ENCODE measurements around the gene GBE1.
A peak's percentile ranks its signal among the peaks of the same experiment; 100 is the strongest.
"Not testable (repeated sequence)": the region's sequence is repeated elsewhere in the genome, so short reads cannot be mapped to it uniquely, and the experiment has no call there.

The GBE1 gene

DNA sequence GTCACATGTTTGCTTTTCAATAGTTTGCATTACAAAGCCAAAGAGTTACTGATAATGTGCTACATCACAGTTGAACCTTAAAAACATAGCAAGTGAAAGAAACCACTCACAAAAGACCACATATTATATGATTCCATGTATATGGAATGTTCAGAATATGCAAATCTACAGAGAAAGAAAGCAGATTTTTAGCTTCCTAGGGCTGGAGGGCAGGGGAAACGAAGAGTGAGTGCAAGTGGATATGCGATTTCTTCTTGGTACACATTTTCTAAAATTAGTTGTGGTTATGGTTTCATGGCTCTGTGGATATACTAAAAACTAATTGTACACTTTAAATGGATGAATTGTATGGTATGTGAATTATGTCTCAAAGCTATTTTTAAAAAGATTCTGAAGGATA is 4.0 kb upstream of the GBE1 start:
- no peak overlapping the region for H3K27ac ChIP-seq (ENCODE audit: insufficient read depth in 1 of 2, low read depth in 1 of 2, low read length in 2 of 2, poor library complexity in 1 of 2, severe bottlenecking in 2 of 2)
- peaks cover 4 to 22% (median 18%) of the 10 kb centered on the region in 4 experiments for H3K4me1 ChIP-seq (ENCODE audit: control extremely low read depth in 1 of 4, control insufficient read depth in 4 of 4, insufficient read depth in 4 of 4, low read length in 3 of 4)
- DNase-seq: no peak
- no peak overlapping the region for H3K4me3 ChIP-seq (ENCODE audit: control insufficient read depth in 1 of 7, extremely low read depth in 1 of 7, insufficient read depth in 4 of 7, low read depth in 2 of 7, low read length in 6 of 7)
- no peaks in the 10 kb centered on the region for H3K9me3 ChIP-seq (ENCODE audit: control extremely low read depth in 1 of 5, control insufficient read depth in 4 of 5, insufficient read depth in 2 of 5, low read depth in 1 of 5, low read length in 4 of 5)
- CTCF ChIA-PET: interaction anchor here (1.0 kb wide), 1 partner anchor 19 kb away, joined by 3 read pairs; no protein-coding TSS in a partner anchor
- H3K27me3 ChIP-seq (replicated peaks in 2 of 5; ENCODE audit: control insufficient read depth in 4 of 5, insufficient read depth in 5 of 5, low read length in 4 of 5): no peaks in the 10 kb centered on the region
- POLR2A ChIA-PET: no interaction called here
- H3K36me3 ChIP-seq (ENCODE audit: control insufficient read depth in 4 of 4, insufficient read depth in 4 of 4, low read length in 3 of 4): no peaks in the 10 kb centered on the region
- WGBS (ENCODE audit: insufficient coverage): 94% methylated on average over 2 of the region's 2 CpGs

DNA sequence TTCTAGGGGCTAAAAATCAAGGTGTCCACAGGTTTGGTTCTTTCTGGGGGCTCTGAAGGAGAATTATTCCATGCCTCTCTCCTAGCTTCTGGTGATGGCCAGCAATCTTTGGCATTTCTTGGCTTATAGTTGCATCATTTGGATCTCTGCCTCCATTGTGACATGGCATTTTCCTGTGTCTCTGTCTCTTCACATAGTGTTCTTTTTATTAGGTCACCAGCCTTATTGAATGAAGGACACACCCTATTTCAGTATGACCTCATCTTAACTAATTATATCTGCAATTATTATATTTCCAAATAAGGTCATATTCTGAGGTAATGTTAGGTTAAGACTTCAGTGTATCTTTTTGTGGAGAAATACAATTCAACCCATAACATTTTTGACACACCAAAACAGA is 3.2 kb upstream of the GBE1 start:
- H3K4me1 ChIP-seq (ENCODE audit: control extremely low read depth in 1 of 4, control insufficient read depth in 4 of 4, insufficient read depth in 4 of 4, low read length in 3 of 4): peaks cover 9 to 30% (median 24%) of the 10 kb centered on the region in 4 experiments
- CTCF ChIA-PET: interaction anchor here (1.0 kb wide), 1 partner anchor 18 kb away, joined by 3 read pairs; no protein-coding TSS in a partner anchor

DNA sequence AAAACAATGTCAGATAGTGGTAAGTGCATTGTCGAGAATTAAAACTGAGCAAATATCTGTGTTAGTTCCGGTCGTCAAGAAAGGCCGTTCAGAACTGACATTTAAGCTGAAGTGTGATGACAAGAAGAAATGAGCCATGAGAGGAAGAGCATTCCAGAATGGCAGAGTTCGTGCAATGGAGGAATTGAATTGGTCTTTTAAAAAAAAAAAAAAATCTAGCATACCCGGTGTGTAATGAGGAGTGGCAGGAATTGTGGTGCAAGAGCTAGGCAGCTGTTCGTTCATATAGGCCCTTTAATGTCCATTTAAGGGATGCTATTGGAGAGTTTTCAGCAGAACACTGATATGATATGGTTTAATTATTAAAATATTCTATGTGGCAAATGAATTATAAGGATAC is 2.6 kb upstream of the GBE1 start:
- peaks cover 9 to 32% (median 27%) of the 10 kb centered on the region in 4 experiments for H3K4me1 ChIP-seq (ENCODE audit: control extremely low read depth in 1 of 4, control insufficient read depth in 4 of 4, insufficient read depth in 4 of 4, low read length in 3 of 4)
- no peaks in the 10 kb centered on the region for H3K27me3 ChIP-seq (replicated peaks in 2 of 5; ENCODE audit: control insufficient read depth in 4 of 5, insufficient read depth in 5 of 5, low read length in 4 of 5)
- DNase-seq: no peak
- peaks cover 0 to 3% (median under 1%) of the 10 kb centered on the region in 4 experiments for H3K36me3 ChIP-seq (ENCODE audit: control insufficient read depth in 4 of 4, insufficient read depth in 4 of 4, low read length in 3 of 4)
- ChIA-PET POLR2A (interaction anchor here (0.6 kb wide), 1 partner anchor 25 kb away, joined by 3 read pairs; no protein-coding TSS in a partner anchor), CTCF (no interaction called here)
- H3K27ac ChIP-seq (ENCODE audit: insufficient read depth in 1 of 2, low read depth in 1 of 2, low read length in 2 of 2, poor library complexity in 1 of 2, severe bottlenecking in 2 of 2): no peak overlapping the region
- H3K9me3 ChIP-seq (ENCODE audit: control extremely low read depth in 1 of 5, control insufficient read depth in 4 of 5, insufficient read depth in 2 of 5, low read depth in 1 of 5, low read length in 4 of 5): peaks cover 0 to 1% (median 0%) of the 10 kb centered on the region in 5 experiments
- H3K4me3 ChIP-seq (ENCODE audit: control insufficient read depth in 1 of 7, extremely low read depth in 1 of 7, insufficient read depth in 4 of 7, low read depth in 2 of 7, low read length in 6 of 7): no peak overlapping the region
- WGBS (ENCODE audit: insufficient coverage): 100% methylated on average over 4 of the region's 7 CpGs

More for the DNA sequence above, 3.2 kb upstream of the GBE1 start:
- no peak for DNase-seq
- Histone ChIP-seq H3K4me3 (ENCODE audit: control insufficient read depth in 1 of 7, extremely low read depth in 1 of 7, insufficient read depth in 4 of 7, low read depth in 2 of 7, low read length in 6 of 7) (no peak overlapping the region), H3K36me3 (ENCODE audit: control insufficient read depth in 4 of 4, insufficient read depth in 4 of 4, low read length in 3 of 4) (no peaks in the 10 kb centered on the region), H3K27ac (ENCODE audit: insufficient read depth in 1 of 2, low read depth in 1 of 2, low read length in 2 of 2, poor library complexity in 1 of 2, severe bottlenecking in 2 of 2) (no peak overlapping the region), H3K27me3 (replicated peaks in 2 of 5; ENCODE audit: control insufficient read depth in 4 of 5, insufficient read depth in 5 of 5, low read length in 4 of 5) (no peaks in the 10 kb centered on the region), H3K9me3 (ENCODE audit: control extremely low read depth in 1 of 5, control insufficient read depth in 4 of 5, insufficient read depth in 2 of 5, low read depth in 1 of 5, low read length in 4 of 5) (no peaks in the 10 kb centered on the region)
- POLR2A ChIA-PET: interaction anchor here (0.6 kb wide), 1 partner anchor 25 kb away, joined by 3 read pairs; no protein-coding TSS in a partner anchor

DNA sequence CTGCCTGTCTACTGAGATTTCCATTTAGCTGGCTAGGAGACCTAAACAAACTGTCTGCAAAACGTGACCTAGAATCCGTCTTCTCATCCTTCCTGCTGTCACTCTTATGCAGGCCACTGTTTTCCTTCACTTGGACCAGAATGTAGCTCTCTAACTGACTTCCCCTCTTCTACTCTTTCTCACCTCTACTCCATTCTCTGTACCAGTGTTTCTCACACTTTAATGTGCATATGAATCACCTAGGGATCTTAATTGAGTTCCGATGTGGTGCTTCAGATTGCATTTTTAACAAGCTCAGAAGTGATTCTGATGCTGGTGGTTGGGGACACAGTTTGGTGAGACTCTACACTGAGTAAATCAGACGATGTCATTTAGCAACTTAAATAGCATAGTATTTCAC is 1.6 kb upstream of the GBE1 start:
- H3K27ac ChIP-seq (ENCODE audit: insufficient read depth in 1 of 2, low read depth in 1 of 2, low read length in 2 of 2, poor library complexity in 1 of 2, severe bottlenecking in 2 of 2): no peak overlapping the region
- H3K4me1 ChIP-seq (ENCODE audit: control extremely low read depth in 1 of 4, control insufficient read depth in 4 of 4, insufficient read depth in 4 of 4, low read length in 3 of 4): peaks cover 9 to 32% (median 27%) of the 10 kb centered on the region in 4 experiments
- ChIA-PET POLR2A (no interaction called here), CTCF (interaction anchor here (0.8 kb wide), 1 partner anchor 19 kb away, joined by 3 read pairs; no protein-coding TSS in a partner anchor)
- peak in 2 of 3 donors; percentile 51 to 63 for DNase-seq
- 45% methylated on average over 4 of the region's 4 CpGs for WGBS (ENCODE audit: insufficient coverage)
- peaks cover 0 to 7% (median 3%) of the 10 kb centered on the region in 5 experiments for H3K9me3 ChIP-seq (ENCODE audit: control extremely low read depth in 1 of 5, control insufficient read depth in 4 of 5, insufficient read depth in 2 of 5, low read depth in 1 of 5, low read length in 4 of 5)
- H3K27me3 ChIP-seq (replicated peaks in 2 of 5; ENCODE audit: control insufficient read depth in 4 of 5, insufficient read depth in 5 of 5, low read length in 4 of 5): no peaks in the 10 kb centered on the region
- no peak overlapping the region for H3K4me3 ChIP-seq (ENCODE audit: control insufficient read depth in 1 of 7, extremely low read depth in 1 of 7, insufficient read depth in 4 of 7, low read depth in 2 of 7, low read length in 6 of 7)
- H3K36me3 ChIP-seq (ENCODE audit: control insufficient read depth in 4 of 4, insufficient read depth in 4 of 4, low read length in 3 of 4): peaks cover 0 to 8% (median 4%) of the 10 kb centered on the region in 4 experiments

DNA sequence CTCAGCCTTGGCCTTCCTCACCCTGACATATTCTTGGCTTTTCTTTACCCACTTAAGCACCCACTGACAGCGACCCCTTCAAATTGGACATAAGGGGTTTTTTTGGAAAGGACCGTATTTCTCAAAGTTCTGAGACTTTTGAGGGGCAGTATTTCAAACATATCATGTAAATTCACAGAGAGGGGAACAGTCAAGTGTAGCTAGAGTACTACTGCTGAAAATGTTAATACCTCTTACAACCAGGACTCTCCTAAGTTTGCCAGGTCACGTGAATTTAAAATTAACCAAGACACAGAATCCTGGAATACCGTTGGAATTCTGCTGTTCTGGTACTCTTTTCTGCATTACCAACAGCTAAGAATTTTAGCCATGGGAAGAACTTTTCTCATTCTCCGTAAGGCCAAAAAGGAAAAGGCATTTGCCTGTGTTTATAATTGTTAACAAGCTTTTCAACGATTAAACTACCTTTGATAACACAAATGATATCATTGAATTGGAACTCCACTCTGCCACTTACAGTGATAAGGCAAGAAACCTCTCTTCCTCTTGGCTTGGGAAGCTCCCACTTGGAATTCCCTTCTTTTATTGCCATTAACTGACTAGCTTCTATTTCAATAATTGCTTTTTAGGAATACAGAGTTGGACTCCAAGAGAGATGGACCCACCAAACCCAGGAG is 597 bp upstream of the GBE1 start:
- ChIA-PET POLR2A (interaction anchor here (0.7 to 1.0 kb wide), 2 partner anchors 12 to 176 kb away, joined by 3 read pairs; no protein-coding TSS in a partner anchor), CTCF (interaction anchor here (0.9 to 1.6 kb wide), 5 partner anchors 9 to 104 kb away, joined by 3 to 4 read pairs (median 3); no protein-coding TSS in a partner anchor)
- Histone ChIP-seq H3K4me1 (ENCODE audit: control extremely low read depth in 1 of 4, control insufficient read depth in 4 of 4, insufficient read depth in 4 of 4, low read length in 3 of 4) (peaks cover 9 to 32% (median 27%) of the 10 kb centered on the region in 4 experiments), H3K4me3 (ENCODE audit: control insufficient read depth in 1 of 7, extremely low read depth in 1 of 7, insufficient read depth in 4 of 7, low read depth in 2 of 7, low read length in 6 of 7) (peak overlapping the region in 6 of 7 experiments; percentile 60 to 94 (median 77)), H3K9me3 (ENCODE audit: control extremely low read depth in 1 of 5, control insufficient read depth in 4 of 5, insufficient read depth in 2 of 5, low read depth in 1 of 5, low read length in 4 of 5) (peaks cover 0 to 7% (median 3%) of the 10 kb centered on the region in 5 experiments), H3K27ac (ENCODE audit: insufficient read depth in 1 of 2, low read depth in 1 of 2, low read length in 2 of 2, poor library complexity in 1 of 2, severe bottlenecking in 2 of 2) (peak overlapping the region; percentile 95 to 97), H3K36me3 (ENCODE audit: control insufficient read depth in 4 of 4, insufficient read depth in 4 of 4, low read length in 3 of 4) (peaks cover 5 to 16% (median 7%) of the 10 kb centered on the region in 4 experiments), H3K27me3 (replicated peaks in 2 of 5; ENCODE audit: control insufficient read depth in 4 of 5, insufficient read depth in 5 of 5, low read length in 4 of 5) (no peaks in the 10 kb centered on the region)
- DNase-seq: no peak
- WGBS (ENCODE audit: insufficient coverage): 71% methylated on average over 2 of the region's 6 CpGs

DNA sequence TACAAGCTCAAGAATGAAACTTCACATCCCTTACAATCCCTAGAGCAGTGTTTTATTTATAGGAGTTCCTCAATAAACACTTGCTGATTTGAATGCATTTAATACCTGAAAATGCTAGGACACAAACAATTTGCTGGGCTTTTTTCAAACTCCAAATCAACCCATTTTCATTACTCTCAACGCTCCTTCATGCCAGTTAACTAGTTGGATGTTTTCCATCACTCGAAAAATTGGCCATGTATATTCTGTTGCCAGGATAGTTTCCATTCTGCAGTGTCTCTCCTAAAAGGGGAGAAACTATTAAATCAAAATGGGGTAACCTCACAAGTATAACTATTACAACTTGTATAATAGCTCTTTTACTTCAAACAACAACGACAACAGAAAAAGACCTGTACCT is 1.2 kb downstream of the GBE1 start:
- Histone ChIP-seq H3K4me3 (ENCODE audit: control insufficient read depth in 1 of 7, extremely low read depth in 1 of 7, insufficient read depth in 4 of 7, low read depth in 2 of 7, low read length in 6 of 7) (peak overlapping the region in 6 of 7 experiments; percentile 60 to 94 (median 77)), H3K36me3 (ENCODE audit: control insufficient read depth in 4 of 4, insufficient read depth in 4 of 4, low read length in 3 of 4) (peaks cover 5 to 25% (median 7%) of the 10 kb centered on the region in 4 experiments), H3K4me1 (ENCODE audit: control extremely low read depth in 1 of 4, control insufficient read depth in 4 of 4, insufficient read depth in 4 of 4, low read length in 3 of 4) (peaks cover 9 to 32% (median 26%) of the 10 kb centered on the region in 4 experiments), H3K9me3 (ENCODE audit: control extremely low read depth in 1 of 5, control insufficient read depth in 4 of 5, insufficient read depth in 2 of 5, low read depth in 1 of 5, low read length in 4 of 5) (peaks cover 0 to 7% (median 3%) of the 10 kb centered on the region in 5 experiments), H3K27me3 (replicated peaks in 2 of 5; ENCODE audit: control insufficient read depth in 4 of 5, insufficient read depth in 5 of 5, low read length in 4 of 5) (no peaks in the 10 kb centered on the region), H3K27ac (ENCODE audit: insufficient read depth in 1 of 2, low read depth in 1 of 2, low read length in 2 of 2, poor library complexity in 1 of 2, severe bottlenecking in 2 of 2) (peak overlapping the region; percentile 95 to 97)
- no peak for DNase-seq
- ChIA-PET CTCF (interaction anchor here (0.8 to 1.1 kb wide), 2 partner anchors 88 to 370 kb away, joined by 3 read pairs; no protein-coding TSS in a partner anchor), POLR2A (no interaction called here)
- no CpG with 5 or more reads among the region's 3 CpGs for WGBS (ENCODE audit: insufficient coverage)

DNA sequence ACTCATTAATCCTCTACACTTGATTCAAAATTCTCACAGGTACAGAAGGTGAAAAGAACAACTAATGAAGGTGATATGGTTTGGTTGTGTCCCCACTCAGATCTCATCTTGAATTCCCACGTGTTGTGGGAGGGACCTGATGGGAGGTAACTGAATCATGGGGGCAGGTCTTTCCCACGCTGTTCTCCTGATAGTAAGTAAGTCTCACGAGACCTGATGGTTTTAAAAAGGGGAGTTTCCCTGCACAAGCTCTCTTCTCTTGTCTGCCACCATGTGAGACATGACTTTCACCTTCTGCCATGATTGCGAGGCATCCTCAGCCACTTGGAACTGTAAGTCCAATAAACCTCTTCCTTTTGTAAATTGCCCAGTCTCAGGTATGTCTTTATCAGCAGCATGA is 2.7 kb downstream of the GBE1 start:
- 100% methylated on average over 4 of the region's 4 CpGs for WGBS (ENCODE audit: insufficient coverage)
- CTCF ChIA-PET; POLR2A ChIA-PET; H3K27ac ChIP-seq (ENCODE audit: insufficient read depth in 1 of 2, low read depth in 1 of 2, low read length in 2 of 2, poor library complexity in 1 of 2, severe bottlenecking in 2 of 2); DNase-seq; H3K9me3 ChIP-seq (ENCODE audit: control extremely low read depth in 1 of 5, control insufficient read depth in 4 of 5, insufficient read depth in 2 of 5, low read depth in 1 of 5, low read length in 4 of 5); H3K27me3 ChIP-seq (replicated peaks in 2 of 5; ENCODE audit: control insufficient read depth in 4 of 5, insufficient read depth in 5 of 5, low read length in 4 of 5): not testable (repeated sequence)
- Histone ChIP-seq H3K4me1 (ENCODE audit: control extremely low read depth in 1 of 4, control insufficient read depth in 4 of 4, insufficient read depth in 4 of 4, low read length in 3 of 4) (peaks cover 9 to 32% (median 27%) of the 10 kb centered on the region in 4 experiments), H3K4me3 (ENCODE audit: control insufficient read depth in 1 of 7, extremely low read depth in 1 of 7, insufficient read depth in 4 of 7, low read depth in 2 of 7, low read length in 6 of 7) (peak overlapping the region in 1 of 7 experiments; percentile 34), H3K36me3 (ENCODE audit: control insufficient read depth in 4 of 4, insufficient read depth in 4 of 4, low read length in 3 of 4) (peaks cover 5 to 25% (median 9%) of the 10 kb centered on the region in 4 experiments)
